CD1c-positive myeloid dendritic cell (primary cell): ENCODE measurements around the gene SZT2.

Source experiments
- DNase-seq: peaks from one replicate; pipeline ENCODE4 v3.0.0-alpha.2; 2016; ENCODE audit errors: extremely low spot score

The SZT2 gene

DNA sequence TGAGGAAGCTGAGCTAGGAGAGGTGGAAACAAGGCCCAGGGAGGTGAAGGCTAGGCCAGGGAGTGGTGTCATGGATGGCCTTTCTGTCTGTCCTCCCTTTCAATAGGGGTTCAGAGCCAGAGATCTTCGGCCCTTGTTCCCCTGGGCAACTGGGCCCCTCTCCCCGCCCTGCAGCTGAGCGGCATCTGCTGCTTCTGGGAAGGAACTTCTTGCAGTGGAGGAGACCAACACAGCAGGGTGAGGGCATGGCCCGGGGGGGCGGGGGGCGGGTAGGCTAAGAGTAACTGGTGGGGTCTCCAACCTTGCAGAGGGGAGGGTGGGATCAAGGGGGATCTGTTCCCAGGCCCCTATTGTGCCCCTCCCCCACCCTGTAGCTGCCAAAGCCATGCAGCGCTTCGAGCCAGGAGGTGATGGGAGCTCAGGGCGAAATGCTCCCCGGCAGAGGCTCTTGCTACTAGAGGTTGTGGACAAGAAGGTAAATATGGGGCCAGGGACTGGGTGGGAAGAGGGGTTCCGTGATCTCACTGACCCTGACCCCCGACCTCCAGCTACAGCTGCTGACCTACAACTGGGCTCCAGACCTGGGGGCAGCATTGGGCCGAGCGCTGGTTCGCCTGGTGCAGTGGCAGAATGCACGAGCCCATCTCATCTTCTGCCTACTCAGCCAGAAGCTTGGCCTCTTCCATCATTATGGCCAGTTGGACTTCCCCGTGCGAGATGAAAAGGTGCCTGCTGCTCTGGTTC lies 52.4 kb downstream of the SZT2 start:
- DNase-seq = no peak

DNA sequence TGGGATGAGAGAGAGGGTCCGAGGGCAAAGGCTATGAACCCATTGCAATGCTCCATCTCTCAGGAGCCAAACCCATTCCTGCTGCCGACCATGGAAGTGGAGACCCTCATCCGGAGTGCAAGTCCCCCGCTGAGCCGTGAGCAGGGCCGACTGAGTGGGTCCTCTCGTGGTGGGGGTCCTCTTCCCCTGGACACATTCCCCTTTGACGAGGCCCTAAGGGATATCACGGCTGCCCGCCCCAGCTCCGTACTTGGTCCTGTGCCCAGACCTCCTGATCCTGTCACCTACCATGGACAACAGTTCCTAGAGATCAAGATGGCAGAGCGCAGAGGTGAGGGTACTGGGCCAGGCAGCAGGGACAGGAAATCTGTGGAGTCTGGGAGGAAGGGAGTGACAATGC lies 53.1 kb downstream of the SZT2 start:
- no peak for DNase-seq

DNA sequence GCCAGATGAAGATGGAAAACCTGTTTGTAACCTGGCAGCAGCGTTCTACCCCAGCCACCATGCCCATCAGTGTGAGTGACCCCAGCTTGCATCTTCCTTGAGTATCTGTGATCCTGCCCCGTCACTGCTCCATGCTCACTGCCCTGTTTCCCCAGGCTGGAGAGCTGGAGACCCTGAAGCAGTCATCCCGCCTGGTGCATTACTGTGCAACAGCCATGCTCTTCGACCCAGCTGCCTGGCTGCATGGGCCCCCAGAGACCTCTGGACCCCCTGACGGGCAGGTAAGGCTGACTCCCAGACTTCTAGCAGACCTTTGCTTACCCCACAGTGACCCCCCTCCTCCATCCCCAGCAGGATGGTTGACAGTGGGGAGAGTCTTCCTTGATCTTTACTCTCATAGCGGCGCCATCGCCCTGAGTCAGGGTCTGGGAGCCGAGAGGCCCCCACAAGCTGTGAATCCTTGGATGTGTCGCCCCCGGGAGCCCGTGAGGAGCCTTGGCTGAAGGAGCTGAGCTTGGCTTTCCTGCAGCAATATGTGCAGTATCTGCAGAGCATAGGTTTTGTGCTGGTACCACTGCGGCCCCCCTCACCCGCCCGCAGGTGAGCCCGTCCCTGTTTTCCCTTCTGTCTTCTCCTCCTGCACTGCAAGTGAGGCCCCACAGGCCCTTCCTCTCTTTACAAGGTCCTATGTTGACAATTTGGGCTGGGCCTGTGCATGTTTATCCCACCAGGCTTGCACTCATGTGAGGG lies 53.7 kb downstream of the SZT2 start:
- no peak for DNase-seq

DNA sequence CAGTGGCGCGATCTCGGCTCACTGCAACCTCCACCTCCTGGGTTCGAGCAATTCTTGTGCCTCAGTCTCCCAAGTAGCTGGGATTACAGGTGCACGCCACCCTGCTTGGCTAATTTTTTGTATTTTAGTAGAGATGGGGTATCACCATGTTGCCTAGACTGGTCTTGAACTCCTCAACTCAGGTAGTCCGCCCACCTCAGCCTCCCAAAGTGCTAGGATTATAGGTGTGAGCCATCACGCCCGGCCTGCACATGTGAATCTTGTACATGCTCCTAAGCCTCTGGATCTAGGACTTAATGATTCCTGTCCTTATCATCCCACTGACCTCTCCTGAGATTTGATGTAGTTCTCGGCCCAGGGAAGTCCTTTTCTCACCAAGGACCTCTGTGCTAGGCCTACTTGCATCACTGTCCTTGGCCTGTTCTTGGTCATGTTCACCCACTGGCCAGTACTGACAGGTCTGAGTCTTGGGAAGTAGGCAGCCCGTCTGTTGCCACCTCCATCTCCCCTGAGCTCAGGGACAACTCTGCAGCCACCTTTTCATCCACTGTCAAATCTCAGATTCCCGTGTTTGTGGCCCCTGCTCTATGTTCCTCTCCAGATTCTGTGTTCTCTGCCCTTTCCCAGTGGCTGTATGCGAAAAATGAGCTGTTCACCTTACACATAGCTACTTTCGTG lies 54.6 kb downstream of the SZT2 start:
- DNase-seq = no peak

DNA sequence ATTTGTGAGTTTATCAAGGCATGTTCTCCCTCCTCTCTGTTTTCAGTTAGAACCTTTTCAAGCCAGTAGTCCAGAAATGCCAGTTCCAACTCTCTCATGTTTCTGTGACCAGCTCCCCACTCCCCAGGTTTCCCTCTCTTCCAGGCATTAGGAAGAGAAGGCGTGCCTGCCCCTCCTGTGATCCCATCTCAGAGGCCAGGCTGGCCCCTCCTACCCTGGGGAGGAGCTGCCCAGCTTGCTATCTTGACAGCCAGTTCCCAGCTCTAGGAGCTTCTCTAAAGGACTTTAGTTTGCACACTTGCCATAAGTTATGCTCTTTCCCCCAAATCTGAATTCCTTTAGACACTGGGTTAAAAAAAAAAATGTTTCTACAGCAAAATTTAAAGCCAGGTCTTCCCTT lies 55.1 kb downstream of the SZT2 start:
- no peak for DNase-seq

DNA sequence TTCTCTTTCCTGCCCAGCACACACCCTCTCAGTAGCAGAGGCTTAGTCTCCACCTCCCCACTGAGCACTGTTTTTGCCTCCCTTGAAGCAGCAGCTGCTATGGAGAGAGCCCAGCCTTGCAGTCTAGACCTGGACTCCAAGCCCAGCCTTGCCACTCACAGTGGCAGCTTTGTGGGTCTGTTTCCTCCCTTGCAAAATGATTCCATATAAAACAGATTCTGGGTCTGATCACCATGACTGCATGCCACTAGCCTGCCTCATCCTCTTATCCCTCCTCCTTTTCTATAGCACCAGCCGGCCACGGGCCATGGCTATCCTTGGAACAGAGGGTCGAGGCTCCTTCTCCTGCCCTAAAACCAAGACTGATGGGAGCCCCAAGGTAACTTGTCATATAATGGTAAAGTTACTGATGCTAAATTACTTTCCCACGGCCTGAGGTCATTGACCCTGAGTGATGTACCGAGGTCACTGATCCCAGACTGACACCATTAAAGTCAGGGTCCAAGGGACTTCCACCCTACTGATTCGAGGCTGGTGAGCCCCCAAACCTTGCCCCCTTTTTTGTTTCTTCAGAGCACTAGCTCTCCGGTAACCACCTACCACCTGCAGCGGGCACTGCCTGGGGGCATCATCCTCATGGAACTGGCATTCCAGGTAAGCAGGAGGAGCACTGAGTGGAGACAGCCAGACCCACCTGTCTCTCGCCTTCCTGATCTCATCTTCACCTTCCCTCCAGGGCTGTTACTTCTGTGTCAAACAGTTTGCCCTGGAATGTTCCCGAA lies 56.1 kb downstream of the SZT2 start:
- DNase-seq = no peak

DNA sequence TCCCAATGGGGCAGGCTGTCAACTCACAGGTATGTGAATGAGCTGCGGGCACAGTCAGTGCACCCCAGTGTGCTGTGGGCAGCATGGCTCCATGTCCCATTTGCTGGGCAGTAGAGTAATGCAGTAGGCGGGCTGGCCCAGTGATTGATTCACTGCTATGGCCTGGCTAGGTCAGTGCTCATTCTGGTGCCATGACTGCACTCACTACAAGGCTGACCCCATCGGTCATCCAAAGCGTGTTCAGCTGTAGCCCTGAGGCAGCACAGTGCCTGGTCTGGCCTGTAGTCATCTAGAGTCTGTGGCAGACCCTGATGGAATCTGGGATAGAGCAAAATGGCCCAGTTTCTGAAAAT lies 56.7 kb downstream of the SZT2 start:
- DNase-seq = no peak

DNA sequence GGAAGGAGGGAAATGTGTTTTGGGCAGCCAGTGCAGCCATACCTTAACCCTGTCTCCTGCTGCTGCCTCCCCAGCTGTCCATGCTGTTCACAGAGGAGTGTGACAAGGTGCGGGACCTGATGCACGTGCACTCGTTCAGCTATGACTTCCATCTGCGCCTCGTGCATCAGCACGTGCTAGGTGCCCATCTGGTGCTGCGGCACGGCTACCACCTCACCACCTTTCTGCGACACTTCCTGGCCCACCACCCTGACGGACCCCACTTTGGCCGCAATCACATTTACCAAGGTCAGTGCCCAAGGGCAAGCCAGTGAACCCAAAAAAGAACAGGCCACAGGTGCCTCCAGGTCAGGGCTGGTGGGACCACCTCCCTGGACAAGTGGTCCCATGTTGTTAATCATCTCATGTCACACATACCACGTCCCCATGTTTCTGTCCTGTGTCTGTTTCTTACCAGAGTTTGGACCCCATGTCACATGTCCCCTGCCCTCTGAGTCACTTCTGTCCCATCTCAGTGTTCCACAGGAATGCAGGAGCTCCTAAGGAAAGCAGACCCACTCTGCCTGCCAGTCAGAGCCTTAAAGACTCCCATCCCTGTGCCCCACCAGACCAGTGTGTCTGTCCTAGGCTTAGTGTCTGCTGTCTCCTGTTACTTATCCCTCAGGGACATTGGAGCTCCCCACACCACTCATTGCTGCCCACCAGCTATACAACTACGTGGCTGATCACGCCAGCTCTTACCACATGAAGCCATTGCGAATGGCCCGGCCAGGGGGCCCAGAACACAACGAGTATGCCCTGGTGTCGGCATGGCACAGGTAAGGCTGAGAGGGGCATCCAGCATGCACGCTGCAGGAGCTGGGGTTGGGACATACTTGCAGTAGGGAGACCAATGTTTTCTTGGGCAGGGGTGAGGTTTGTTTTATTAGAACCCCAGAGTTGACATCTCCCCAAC lies 57.5 kb downstream of the SZT2 start:
- no peak for DNase-seq

DNA sequence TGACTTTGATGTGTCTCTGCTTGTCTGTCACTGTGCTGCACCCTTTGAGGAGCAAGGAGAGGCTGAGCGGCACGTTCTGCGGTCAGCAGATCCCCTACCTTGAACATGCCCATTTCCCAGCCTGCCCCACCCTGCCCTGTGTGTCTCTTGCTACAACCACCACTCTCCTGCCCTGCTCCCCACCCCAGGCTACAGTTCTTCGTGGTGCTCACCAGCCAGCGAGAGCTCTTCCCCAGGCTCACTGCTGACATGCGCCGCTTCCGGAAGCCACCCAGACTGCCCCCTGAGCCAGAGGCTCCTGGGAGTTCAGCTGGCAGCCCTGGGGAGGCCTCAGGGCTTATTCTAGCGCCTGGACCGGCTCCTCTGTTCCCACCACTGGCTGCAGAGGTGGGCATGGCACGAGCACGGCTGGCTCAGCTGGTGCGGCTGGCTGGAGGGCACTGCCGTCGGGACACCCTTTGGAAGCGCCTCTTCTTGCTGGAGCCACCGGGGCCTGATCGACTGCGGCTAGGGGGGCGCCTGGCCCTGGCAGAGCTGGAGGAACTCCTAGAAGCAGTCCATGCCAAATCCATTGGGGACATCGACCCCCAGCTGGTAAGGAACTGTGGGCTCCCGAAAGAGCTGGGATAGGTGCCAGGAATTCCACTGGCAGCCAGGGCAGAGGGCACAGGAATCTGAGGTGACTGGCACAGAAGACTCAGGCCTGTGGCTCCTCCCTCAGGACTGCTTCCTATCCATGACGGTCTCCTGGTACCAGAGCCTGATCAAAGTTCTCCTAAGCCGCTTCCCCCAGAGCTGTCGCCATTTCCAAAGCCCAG lies 58.4 kb downstream of the SZT2 start:
- DNase-seq = no peak

DNA sequence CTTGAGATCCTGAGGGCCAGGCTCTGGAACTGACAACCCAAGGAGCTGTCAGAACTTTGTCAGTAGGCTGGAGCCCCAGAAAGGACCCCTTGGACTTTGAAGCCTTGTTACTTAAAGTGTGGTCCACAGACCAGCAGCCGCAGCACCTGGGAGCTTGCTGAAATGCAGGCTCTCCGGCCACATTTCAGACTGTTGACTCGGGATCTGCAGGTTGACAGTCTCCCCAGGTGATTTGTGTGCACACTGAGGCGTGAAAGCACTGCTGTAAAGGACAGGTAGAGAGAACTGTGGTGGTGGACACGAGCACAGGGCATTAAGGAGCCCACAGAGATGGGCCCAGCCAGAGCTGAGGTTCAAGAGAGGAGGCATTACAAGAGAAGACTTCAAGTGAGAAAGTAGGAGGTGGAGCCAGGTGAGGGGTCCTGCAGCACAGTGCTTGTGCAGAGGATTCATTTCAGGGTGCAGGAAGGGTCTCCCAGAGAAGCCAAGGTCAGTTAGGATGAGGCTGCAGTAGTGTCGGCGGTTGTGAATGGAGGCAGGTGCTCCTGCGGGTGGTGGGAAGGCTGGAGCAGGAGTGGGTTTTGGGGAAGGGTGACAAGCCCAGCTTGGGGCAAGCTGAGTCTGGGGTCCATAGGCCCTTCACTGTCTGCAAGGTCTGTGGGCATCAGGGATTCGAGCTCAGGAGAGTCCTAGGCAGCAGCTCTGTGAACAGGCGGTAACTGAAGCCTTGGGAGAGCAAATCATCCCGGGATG lies 59.4 kb downstream of the SZT2 start:
- no peak for DNase-seq

DNA sequence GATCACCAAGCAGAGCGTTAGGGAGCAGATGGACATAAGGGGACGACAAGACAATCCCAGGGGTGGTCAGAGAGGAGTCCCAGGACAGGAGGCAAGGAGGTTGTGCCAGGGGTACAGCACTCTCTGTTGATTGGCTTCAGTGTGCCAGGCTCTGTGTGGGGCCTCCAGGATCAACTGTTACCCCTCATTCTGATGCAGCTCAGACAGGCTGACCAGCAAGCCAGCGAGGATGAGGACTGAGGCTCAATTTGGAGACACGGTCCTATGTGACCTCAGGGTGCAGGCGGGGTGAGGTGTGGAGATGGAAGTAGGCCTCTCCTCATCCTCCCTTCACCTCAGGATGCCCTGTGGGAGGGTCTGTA lies 60.0 kb downstream of the SZT2 start:
- no peak for DNase-seq

DNA sequence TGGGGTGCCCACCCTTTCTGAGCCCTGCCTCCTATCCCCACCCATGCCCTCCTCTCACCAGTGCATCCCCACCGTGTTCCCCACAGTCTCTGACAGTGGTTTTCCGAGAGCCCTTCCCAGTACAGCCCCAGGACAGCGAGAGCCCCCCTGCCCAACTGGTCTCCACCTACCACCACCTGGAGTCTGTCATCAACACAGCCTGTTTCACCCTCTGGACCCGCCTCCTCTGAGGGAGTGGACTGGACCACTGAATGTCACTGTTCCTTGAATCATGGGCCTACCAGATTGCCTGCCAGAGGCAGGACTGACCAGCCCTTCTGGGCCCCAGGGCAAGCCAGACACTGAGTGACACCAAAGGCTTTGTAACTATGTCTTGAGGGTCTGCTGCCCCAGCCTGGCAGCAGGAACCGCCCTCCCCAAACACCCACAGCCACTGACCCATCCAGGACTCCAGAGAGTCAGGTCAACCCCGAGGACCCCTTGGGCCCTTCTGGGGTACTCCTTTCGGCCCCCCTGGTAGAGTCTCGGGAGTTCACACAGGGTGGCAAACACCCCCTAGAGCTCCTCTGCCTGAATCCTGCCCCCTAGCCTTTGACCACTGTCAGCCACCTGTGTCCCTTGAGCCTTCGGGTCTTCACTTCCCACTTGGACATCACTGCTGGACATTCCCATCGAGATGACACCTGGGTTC lies 60.7 kb downstream of the SZT2 start:
- DNase-seq = no peak

DNA sequence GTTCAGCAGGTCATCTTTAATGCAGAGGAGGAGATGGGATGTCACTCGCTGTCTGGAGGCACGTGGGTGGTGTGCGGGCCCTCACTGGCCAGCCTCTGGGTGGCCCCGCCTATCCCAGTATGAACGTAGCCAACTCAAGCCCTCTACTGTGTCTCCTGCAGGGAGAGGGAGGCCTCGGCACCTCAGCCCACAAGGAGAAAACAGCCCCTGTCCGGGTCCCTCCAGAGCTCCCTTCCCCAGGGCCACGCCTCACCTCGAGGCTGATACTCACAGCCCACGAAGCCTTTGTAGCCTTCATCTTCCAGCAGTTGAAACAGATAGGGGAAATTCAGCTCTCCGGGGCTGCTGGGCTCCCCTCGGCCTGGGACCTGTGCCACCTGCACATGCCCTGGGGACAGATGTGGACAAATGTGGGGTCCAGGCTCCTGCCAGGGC lies 61.5 kb downstream of the SZT2 start:
- DNase-seq = no peak

DNA sequence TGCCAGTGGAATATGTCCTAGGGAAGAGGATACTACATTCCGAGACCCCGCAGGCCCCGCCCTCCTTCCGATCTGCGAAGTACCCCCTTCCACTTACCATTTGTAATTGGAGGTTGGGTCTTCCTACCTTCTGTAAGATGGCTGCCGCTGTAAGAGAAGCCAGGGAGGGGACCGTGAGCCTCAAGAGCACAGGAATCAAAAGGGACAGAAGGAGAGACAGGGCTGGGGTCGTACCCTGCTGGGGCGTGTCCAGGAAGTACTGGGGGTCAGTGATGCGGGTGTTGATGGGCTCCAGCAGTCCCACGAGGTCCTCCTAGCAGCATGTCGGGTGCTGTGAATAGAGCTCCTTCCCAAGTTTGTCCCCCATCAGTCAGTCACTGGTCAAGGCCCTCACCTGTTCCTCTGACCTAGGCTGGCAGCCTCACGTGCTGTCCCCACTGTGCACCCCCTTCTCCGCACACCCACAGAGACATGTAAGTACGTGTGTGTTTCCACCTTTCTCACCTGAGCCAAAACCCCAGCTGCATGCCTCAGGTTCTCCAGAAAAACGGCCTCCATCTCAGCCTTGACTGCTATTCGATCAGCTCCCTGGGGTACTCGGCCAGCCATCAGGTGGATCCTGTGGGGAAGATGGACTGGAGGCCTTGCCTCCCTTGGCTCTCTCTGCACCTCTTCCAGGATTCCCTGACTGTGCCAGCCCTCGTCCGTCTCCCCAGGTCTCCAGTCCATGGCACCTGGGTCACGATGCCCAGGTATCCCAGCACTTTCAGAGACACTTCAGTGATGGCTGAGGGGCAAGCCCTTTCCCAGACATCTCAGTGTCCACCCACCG lies 62.2 kb downstream of the SZT2 start:
- DNase-seq = no peak

DNA sequence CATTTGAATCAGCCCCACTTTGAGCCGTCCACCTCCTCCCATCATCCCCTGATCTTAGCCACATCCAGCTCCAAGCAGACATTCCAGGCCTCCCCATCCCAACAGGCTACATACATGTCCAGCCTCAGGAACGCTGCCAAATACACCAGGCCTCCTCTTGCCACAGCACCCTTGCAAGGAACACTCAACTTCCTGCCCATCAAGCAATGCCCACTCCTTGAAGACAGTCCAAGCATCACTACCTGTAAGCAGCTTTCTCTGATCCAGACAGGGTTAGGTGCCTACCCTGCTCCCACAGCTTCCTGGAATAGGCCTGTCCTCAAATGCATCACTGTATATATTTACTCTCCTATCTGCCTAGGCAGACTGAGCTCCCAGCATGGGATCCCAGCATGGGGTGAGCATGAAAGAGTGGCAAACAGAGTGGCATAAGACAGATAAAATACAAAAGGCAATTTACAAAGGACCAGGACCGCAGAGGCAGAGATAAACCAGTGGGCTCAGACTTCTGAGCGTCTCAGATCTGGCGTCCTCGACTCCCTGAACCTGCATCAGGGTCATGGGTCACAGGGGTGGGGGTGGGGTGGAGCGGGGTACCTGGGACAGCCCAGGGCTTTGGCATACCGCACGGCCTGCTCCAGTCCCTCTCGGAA lies 63.2 kb downstream of the SZT2 start:
- no peak for DNase-seq

DNA sequence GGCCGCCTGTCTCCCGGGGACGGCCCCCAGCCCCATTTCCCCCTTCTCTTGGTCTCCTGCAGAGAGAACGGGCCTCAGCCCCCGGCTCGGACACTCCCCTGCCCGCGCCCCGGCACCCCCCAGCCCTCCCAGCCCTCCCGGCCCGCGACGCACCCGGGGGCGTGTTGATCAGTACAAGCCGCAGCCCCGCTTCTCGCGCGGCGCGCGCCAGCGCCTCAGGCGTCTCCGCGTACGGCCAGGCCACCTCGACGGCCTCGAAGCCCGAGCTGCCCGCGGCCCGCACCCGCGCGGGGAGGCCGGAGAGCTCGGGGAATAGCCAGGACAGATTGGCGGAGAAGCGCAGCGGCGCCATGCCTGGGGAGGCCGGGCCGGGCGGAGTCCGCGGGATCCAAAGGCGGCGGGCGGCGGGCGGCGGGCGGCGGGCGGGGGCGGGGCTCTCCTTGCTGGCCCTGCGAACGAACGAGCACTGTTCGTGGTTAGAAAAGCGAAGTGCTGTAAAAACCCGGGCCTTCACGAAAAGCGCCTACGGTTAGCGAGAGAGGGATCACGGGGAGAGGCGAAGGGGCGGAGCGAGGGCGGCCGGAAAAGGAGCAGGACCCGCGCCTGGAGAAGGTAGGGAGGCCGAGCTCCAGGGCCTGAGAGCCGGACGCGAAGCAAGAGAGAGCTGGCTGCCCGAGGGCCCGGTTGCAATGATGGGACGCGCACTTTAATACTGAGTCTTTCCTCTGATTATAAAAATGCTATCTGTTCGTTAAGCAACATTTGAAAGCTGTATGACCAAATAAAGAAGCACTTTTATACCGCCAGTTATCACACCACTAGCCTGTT lies 64.0 kb downstream of the SZT2 start, which contains the start of gene HYI:
Gene HYI, minus strand, starts transcription at position 490 of the 828 bp plus-strand sequence. Its CDS starts 138 bp downstream, at position 352.
- DNase-seq = peak; percentile 91
